D721Med (cell line): Measurements from ENCODE around the gene IGBP1.
"Not testable (repeated sequence)": the region's sequence is repeated elsewhere in the genome, so short reads cannot be mapped to it uniquely, and the experiment has no call there.

ENCODE experiments used
- DNase-seq: peaks from one replicate; pipeline ENCODE4 v3.0.0; 2011; ENCODE audit warnings: low spot score; ENCODE audit not compliant: insufficient read length
- FAIRE-seq: peaks from 2 replicates; lab custom pipeline; 2011; peaks lifted over from hg19 to GRCh38; lab: Jason Lieb, UNC
- CTCF ChIP-seq: IDR thresholded peaks from 2 replicates; pipeline ENCODE4 v1.5.1; 2012; ENCODE audit warnings: mild to moderate bottlenecking, control low read depth; ENCODE audit not compliant: insufficient read depth; ENCODE audit errors: missing control alignments

Gene IGBP1

GRCh38 chrX:70176938-70177533 is 43.8 kb downstream of the IGBP1 start, which contains the start of gene DGAT2L6:
DGAT2L6 (plus strand) TSS chrX:70177483; CDS start chrX:70177583, 100 bp downstream.
- TF ChIP-seq CTCF = no peak
- DNase-seq (no peak), FAIRE-seq (no peak)

- DNase-seq (no peak), FAIRE-seq (no peak)
- TF ChIP-seq CTCF = no peak
Observed at GRCh38 chrX:70183091-70183490, 49.8 kb downstream of the IGBP1 start.

- no peak for FAIRE-seq
- no peak for DNase-seq
- TF ChIP-seq CTCF = no peak
Observed at GRCh38 chrX:70190225-70190624, 57.0 kb downstream of the IGBP1 start.

- peak; percentile 61 for TF ChIP-seq CTCF
- no peak for FAIRE-seq
- DNase-seq = no peak
Observed at GRCh38 chrX:70196961-70197720, 63.9 kb downstream of the IGBP1 start.

- FAIRE-seq (no peak), DNase-seq (no peak)
- no peak for TF ChIP-seq CTCF
Observed at GRCh38 chrX:70201732-70202131, 68.5 kb downstream of the IGBP1 start.

- TF ChIP-seq CTCF = no peak
- FAIRE-seq (no peak), DNase-seq (no peak)
Observed at GRCh38 chrX:70208479-70208878, 75.2 kb downstream of the IGBP1 start.

- DNase-seq, FAIRE-seq: not testable (repeated sequence)
Observed at GRCh38 chrX:70209570-70209969, 76.3 kb downstream of the IGBP1 start.
